KBM-7 (cell line): ENCODE data around the gene ADAM11.
"Not testable (repeated sequence)": the region's sequence is repeated elsewhere in the genome, so short reads cannot be mapped to it uniquely, and the experiment has no call there.

Experiments used
- DNase-seq: peaks from one replicate; pipeline ENCODE4 v3.0.0-alpha.2; 2015
- in situ Hi-C: fragments of 300-500 bp; cut with MboI; formaldehyde crosslinking; loops from 2 replicates; pipeline ENCODE4 v1.14.3; 2020; ENCODE audit warnings: low sequenced_read_pairs, low pct_unique_long_range_greater_than_20kb, mixed read lengths

Gene ADAM11

DNA sequence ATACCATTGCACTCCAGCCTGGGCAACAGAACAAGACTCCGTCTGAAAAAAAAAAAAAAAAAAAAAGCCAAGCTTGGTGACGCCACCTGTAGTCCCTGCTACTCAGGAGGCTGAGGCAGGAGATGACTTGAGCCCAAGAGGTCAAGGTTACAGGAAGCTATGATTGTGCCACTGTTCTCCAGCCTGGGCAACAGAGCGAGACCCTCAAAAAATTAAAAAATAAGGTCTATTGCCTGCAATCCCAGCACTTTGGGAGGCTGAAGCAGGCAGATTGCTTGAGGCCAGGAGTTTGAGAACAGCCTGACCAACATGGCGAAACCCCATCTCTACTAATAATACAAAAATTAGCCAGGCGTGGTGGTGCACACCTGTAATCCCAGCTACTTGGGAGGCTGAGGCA lies 3.6 kb upstream of the ADAM11 start:
- DNase-seq, in situ Hi-C loops: not testable (repeated sequence)

DNA sequence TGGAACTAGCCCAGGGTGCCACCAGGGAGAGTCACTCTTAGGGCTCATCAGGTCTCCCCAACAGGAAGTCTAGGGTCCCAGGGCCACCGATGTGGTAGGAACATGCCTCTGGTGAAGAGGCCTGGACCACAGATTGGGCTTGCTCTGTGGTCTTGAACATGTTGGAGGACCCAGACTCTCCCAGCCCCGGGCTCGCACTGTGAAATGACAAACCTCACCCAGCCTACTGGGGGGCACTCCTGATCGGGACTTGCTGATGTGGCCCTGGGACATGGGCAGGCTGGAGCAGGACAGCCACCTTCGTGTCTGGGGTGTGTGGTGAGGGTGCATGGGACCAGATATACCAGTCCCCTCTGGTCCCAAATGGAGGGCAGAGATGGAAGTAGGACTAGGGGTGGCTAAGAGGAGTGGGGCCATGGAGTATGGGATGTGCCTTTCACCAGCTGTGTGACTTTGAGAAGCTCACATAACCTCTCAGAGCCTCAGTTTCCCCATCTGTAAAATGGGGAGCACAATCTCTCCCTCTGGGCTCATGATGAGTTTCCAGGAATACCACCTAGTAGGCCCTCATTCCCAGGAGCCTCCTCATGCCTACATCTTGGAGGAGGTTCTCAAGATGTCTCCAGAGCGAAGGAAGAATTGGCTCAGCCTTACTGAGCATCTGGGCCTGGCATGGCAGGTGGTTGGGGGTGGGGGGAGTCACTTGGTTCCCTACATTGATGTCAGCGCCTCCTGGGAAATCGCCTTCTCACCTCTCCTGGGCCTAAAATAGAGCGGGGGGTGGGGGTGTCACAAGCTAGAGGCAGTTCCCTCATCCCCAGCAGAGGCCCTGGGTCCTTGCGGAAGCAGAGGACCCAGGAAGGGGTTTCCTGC lies 1.5 kb upstream of the ADAM11 start:
- in situ Hi-C loops: no loop called here
- DNase-seq: no peak

DNA sequence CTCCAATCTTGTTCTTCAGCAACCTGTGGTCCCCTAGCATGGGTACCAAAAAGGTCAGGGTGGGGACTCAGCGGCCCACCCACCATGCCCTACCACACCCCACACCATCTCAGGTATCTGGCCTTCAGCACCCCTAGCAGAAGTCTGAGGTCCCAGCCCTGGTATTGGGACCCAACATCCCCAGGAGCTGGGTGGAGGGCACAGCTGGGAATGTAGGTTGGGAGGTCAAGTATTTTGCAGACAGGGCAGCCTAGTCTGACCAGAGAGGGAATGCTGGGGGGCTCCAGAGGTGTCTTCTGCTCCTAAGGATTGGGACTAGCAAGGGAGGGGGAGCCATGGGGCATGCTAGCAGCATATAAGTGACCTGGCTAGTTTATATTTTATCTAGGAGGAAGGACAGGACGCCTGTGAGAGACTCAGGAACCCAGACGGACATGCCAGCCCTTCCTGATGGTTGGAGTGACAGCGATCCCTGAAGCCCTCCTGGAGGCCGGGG lies 822 bp upstream of the ADAM11 start:
- in situ Hi-C loops: no loop called here
- no peak for DNase-seq

DNA sequence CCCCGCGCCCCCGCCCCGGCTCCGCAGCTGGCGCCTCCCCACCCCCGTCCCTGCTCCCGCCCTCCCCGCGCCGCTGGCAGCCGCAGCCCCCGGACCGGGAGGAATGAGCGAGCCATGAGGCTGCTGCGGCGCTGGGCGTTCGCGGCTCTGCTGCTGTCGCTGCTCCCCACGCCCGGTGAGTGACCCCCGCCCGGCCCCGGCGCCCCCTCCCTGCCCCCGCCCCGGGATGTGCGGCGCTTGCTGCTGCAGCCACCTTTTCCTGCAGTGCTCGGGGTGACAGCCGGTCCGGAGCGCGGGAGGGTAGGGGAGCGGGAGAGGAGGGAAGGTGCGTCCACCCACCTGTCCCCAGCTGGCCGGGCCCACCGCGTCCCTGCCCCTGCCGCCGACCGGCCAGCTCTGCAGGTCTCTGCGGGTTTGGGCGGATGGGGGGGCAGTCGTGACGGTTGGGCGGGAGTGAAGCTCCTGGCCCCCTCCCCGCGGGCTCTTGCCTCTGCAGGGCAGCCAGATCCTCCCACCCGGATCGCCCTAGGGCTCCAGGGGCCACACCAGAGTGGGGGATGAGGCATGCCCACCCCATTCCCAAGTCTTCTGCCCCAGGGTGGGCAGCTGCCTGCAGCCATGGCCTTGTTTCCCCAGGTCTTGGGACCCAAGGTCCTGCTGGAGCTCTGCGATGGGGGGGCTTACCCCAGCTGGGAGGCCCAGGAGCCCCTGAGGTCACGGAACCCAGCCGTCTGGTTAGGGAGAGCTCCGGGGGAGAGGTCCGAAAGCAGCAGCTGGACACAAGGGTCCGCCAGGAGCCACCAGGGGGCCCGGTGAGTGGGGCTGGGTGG lies 513 bp downstream of the ADAM11 start:
- no peak for DNase-seq
- in situ Hi-C loops: no loop called here

DNA sequence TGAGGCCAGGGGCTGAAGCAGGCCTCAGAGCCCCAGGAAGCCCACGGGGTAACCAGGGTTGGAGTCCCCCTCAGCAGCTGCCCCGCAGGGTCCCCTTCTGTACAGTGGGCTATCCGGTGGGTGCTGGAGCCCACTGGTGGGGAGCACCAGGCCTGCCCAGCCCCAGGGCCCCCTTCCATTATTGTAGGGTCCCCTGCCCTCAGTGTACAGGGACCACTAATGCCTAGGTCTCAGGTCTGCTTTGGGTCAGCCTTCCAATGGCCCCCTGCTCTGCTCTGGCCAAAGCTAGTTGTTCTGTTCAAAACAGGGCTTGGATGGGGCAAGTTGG lies 1.1 kb downstream of the ADAM11 start:
- no peak for DNase-seq
- in situ Hi-C loops: no loop called here

DNA sequence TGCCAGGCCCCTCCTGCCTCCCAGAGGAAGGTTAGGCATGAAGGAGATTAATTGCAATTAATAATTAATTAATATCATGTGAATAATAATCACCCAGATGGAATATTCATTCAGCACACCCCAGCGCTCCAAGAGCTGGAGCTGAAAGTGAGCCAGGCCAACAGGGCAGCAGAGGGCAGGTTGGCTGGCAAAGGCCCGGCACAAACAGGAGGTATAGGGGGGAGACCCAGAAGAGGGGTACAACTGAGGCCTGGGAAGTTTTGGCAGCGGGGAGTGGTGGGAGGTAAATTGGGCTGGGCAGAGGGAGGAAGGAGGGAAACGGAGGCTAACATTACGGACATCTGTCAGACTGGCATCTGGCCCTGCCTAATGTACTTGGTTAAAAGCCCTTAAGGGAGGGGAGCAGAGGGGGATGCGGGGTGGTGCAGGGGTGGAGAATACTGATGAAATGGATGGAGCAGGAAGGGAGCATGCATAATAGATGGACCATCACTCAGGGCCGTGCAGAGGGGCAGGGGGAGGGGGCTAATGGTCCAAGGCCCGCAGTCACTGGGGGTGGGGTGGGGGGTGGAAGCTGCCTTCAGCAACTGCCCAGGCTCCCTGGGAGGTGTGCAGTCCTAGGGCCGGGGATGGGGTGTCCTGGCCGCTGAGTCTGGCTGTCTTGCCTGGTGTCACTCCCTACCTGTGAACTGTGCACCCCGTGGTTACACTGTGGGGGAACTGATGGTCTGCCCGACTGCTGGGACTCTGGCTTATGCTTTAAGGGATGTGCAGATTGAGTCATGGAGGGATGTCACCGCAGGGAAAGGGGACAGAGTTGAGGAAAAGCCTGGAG lies 1.9 kb downstream of the ADAM11 start:
- in situ Hi-C loops: no loop called here
- no peak for DNase-seq

DNA sequence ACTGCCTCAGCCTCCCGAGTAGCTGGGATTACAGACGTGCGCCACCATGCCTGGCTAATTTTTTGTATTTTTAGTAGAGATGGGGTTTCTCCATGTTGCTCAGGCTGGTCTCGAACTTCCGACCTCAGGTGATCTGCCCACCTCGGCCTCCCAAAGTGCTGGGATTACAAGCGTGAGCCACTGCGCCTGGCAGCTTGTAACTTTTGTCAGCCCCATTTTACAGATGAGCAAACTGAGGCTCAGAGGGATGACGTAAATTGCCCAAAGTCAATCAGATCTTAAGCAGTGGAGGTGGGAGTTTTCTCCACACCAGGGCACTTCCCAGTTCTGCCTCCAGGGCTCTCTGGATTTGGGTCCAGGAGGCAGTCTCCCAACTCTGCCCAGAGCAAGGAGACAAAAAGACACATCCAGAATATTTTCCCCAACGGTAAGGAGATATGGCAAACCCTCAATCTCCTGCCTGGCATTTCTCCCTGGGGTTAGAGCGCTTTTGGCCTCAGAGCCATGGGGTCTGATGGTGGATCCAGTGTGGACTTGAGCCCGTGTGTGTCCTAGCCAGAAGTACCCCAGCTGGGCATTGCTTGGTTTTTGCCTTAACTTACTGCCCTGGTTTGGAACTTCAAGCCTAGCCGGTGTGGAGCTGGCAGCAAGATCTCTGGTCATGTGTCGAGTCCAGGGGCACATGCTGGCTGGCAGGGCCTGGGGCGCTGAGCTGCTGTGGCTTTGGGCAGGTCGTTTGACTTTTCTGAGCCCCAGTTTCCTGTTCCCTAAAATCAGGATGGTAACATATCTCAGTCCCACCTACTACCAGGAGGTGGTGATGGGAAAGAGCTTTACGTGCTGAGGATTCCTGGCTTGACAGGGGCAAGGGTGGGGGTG lies 3.4 kb downstream of the ADAM11 start:
- in situ Hi-C loops: no loop called here
- DNase-seq: no peak

DNA sequence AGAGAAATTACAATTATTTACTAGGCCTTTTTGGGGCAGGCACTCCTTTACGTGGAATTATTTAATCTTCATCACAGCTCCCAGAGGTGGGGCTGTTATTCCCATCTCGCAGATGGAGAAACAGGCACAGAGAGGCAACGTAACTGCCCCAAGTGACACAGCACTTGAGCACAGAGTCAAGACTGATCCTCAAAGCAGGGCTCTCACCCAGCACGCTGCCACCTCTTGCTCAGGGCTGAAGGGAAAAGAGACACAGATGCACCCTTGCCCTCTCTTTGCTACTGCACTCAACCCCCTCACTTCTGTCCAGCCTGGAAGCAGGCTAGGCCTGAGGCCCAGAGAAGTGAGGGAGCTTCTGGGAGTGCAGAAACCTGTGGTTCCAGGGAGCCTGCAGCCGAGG lies 4.4 kb downstream of the ADAM11 start:
- in situ Hi-C loops: no loop called here
- no peak for DNase-seq

DNA sequence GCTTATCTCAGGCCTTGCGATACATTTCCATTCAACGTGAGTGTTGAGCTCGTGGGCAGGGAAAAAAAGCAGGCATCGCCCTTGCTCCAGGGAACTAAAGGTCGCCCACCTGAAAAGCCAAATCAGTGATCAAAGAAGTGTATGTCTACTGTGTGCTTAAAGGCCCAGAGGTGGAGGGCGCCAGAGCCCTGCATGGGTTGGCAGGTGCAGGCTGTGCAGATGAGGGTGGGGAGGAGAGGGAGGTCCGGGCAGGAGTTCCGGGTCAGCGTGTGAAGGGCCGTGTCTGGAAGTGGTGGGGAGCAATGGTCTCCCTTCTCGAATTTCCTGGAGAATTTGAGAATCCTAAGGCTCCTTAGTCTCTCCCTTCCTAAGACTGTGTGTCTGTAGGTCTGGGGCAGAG lies 7.2 kb downstream of the ADAM11 start:
- no peak for DNase-seq
- in situ Hi-C loops: no loop called here

DNA sequence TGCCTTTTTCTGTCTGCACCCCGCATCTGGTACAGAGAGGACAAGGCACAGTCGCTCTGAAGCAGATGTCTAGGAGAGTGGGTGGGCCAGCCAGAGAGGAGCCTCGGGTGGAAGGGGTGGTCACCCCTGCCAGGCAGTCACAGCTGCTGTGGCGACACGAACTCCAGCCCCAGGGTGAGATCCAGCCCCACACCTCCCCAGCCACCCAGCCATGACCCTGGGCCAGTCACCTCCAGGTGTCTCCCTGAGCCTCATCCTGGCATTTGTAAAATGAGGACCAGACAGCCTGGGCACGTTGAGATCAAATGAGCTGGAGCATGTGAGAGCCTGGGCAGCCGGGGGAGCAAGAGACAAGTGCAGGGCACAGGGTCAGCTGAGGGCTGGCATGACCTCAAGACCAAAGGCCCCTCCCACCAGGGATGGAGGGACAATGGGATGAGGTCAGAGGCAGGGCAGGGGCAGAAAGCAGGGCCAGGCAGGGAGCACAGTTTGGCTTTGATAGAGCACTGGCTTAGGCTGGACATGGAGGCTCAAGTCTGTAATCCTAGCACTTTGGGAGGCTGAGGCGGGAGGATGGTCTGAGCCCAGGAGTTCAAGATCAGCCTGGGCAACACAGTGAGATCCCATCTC lies 7.7 kb downstream of the ADAM11 start:
- in situ Hi-C loops: no loop called here
- no peak for DNase-seq

DNA sequence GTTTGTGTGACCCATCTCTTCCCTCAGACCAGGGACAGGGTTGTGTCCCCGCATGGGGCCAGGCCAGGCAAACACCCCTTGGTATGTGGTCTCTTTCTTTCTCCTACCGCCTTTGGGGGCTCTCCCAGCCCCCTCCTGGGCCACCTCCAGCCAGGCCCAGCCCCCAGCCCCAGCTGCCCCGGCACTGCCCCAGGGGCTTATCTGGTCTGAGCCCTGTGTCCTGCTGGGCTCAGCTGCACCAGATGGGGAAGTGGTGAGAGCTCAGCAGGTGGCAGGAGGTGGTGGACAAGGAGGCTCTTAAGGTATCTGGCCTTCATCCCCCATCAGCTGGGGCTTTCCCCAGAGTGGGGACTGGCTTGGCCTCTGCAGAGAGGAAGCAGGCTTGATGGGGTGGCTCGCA lies 8.7 kb downstream of the ADAM11 start:
- in situ Hi-C loops: no loop called here
- peak; percentile 62 for DNase-seq

DNA sequence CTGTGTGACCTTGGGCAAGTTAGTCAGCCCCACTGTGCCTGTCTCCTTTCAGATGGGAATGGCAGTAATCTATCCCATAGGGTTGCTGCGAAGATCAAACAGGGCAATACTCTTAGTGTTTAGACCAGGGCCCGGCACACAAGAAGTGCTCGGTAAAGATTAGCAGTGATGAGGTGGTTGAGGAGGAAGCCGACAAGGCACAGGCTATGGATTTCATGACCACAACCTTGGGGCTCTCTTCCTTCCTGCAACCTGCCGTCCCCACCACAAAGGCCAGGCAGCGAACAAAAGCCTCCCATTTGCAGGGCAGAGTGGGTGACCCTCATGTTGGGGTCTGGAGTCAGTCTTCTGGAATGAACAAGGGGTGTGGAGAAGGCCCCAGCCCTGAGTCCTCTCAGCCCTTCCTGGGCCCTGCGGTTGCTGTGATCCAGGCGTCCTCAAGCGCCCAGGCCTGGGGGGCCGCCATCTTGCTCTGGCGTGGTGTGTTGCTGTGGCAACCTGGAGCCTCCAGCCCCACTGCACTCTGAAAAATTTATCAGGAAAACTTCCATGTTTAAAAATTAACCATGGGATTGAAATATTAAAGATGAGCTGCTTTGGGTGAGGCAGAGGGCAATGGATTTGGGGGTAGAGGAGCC lies 9.8 kb downstream of the ADAM11 start:
- peak; percentile 84 for DNase-seq
- in situ Hi-C loops: no loop called here

DNA sequence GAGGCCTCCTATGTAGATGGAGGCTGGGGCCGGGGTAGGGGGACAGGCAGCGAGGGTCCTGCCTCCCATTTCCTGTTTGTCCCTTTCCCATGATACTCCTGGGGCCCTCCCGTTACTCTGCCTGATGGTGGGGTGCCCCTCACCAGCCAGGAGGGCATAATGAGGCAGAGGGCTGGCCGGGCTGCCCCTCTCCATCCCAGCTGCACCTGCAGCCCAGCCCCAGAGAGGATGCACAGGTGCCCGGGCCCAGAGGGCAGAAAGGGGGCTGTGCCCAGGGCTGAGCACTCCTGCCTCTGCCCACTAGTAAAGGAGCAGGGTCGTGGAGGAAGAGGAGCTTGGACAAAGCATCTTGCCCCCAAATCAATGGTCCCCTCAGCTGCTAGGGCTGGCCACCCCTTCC lies 10.4 kb downstream of the ADAM11 start:
- DNase-seq: no peak
- in situ Hi-C loops: no loop called here

DNA sequence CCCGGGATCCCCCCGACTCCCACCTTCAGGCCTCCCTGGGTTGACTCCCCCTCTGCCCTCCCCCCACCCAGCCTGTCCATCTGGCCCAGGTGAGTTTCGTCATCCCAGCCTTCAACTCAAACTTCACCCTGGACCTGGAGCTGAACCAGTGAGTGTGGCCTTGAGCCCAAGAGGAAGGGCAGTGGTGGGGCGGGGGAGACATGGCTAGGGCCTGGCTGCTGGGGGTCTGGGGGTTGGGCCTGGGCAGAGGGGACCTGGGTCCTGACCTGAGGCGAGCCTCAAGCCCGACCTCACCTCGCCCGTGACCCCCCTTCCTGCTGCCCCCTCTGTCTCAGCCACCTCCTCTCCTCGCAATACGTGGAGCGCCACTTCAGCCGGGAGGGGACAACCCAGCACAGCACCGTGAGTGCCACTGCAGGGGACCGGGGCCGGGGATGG lies 10.9 kb downstream of the ADAM11 start:
- DNase-seq: no peak
- in situ Hi-C loops: no loop called here

DNA sequence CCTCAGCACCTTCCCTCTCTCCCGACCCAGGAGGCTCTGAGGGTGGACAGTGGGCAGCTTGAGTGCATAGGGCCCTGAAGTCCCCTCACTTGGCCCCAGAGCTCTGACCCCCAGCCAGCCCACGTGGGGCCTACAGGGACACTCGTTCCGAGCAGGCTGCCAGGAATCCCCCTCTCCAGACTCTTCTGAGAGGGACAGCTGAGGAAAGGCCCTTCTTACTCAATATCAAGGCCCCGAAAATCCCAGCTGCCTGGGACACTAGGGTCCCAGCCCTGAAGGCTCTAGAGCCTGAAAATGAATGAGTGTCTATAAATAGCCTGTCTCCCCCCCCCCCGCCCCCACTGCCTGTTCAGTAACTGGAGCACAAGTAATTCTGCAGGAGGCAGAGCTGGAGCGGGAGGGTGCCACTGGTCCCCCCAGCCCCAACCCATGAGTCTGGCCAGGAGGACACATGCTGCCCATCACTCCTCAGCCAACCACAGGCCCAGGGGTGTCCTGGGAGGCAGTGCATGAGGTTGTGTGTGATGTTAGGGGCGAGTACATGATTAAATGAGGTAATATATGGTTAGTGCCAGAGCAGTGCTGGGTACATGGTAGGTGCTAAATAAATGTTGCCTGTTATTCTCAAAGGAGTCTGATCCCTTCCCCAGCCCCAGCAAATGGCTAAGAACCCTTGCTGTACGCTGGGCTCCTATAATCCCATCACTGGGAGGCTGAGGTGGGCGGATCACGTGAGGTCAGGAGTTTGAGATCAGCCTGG lies 11.6 kb downstream of the ADAM11 start:
- in situ Hi-C loops: no loop called here
- no peak for DNase-seq

DNA sequence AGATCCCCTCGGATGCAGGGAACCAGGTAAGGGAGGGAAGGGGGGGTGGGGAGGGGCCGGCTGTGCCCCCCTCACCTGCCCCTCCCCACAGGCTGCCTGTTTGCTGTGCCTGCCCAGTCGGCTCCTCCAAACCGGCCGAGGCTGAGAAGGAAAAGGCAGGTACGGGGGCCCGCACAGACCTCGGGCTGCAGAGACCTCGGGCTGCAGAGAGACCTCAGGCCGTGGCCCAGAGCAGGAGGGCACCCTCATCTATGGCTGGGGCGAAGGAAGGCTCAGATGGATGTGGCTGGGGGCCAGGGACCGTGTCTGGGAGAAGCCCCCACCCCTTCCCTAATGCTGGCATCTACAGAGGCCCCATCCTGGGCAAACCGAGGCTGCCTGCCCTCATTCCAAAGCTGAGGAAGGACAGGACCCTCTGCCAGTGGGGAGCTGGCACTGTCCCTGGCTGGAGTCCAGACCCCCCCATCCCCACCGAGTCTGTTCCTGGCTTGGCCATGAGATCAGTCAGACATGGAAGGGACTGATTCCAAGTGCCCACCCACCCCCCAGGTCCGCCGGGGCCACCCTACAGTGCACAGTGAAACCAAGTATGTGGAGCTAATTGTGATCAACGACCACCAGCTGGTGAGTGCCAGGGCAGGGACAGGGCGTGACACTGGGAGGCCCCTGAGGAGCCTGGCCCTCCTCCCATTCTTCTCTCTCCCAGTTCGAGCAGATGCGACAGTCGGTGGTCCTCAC lies 13.7 kb downstream of the ADAM11 start:
- in situ Hi-C loops: no loop called here
- no peak for DNase-seq
